GM23248 (cell line): ENCODE data around the gene PPFIA1. TPM values are rescaled to one million over a fixed set of nuclear protein-coding genes. Genes with fewer than 3 reads are reported as not detected.
A peak's percentile ranks its signal among the peaks of the same experiment; 100 is the strongest.

ENCODE experiments used
- DNase-seq: peaks from one replicate; pipeline ENCODE4 v3.0.0-alpha.2; 2015
- H2AFZ ChIP-seq: fragments of 200-600 bp; sonication (generic); 2 replicates; pipeline ENCODE4 v1.6.1; 2016; ENCODE audit warnings: antibody characterized with exemption
- H3F3A ChIP-seq: fragments of 200-600 bp; sonication (generic); 2 replicates; pipeline ENCODE4 v1.6.1; 2016; ENCODE audit warnings: mild to moderate bottlenecking, antibody characterized with exemption, mixed run types; ENCODE audit not compliant: insufficient read depth
- H3K27ac ChIP-seq: fragments of 200-600 bp; sonication (generic); 2 replicates; pipeline ENCODE4 v1.5.1; 2016; ENCODE audit warnings: mild to moderate bottlenecking
- H3K27me3 ChIP-seq: fragments of 200-600 bp; sonication (generic); replicated peaks from 2 replicates; pipeline ENCODE4 v1.6.1; 2016; ENCODE audit warnings: mild to moderate bottlenecking; ENCODE audit not compliant: insufficient read depth
- H3K36me3 ChIP-seq: fragments of 200-600 bp; sonication (generic); 2 replicates; pipeline ENCODE4 v1.6.1; 2016; ENCODE audit warnings: low read depth, mild to moderate bottlenecking
- H3K4me1 ChIP-seq: fragments of 200-600 bp; sonication (generic); 2 replicates; pipeline ENCODE4 v1.6.1; 2016; ENCODE audit warnings: mild to moderate bottlenecking; ENCODE audit not compliant: insufficient read depth
- H3K4me2 ChIP-seq: fragments of 200-600 bp; sonication (generic); one replicate; pipeline ENCODE4 v1.6.1; 2016; ENCODE audit warnings: mild to moderate bottlenecking; ENCODE audit not compliant: unreplicated experiment
- H3K4me3 ChIP-seq: fragments of 200-600 bp; sonication (generic); 2 replicates; pipeline ENCODE4 v1.5.1; 2016; ENCODE audit warnings: mild to moderate bottlenecking
- H3K79me2 ChIP-seq: fragments of 200-600 bp; sonication (generic); 2 replicates; pipeline ENCODE4 v1.6.1; 2016; ENCODE audit warnings: mild to moderate bottlenecking; ENCODE audit not compliant: insufficient read depth
- H3K9ac ChIP-seq: fragments of 200-600 bp; sonication (generic); 2 replicates; pipeline ENCODE4 v1.6.1; 2016; ENCODE audit warnings: mild to moderate bottlenecking
- H3K9me2 ChIP-seq: fragments of 200-600 bp; sonication (generic); 2 replicates; pipeline ENCODE4 v1.6.1; 2016; ENCODE audit warnings: mixed run types, mild to moderate bottlenecking, moderate library complexity; ENCODE audit not compliant: insufficient read depth
- H3K9me3 ChIP-seq: fragments of 200-600 bp; sonication (generic); one replicate; pipeline ENCODE4 v1.6.1; 2017; ENCODE audit warnings: low read depth
- H4K20me1 ChIP-seq: fragments of 200-600 bp; sonication (generic); 2 replicates; pipeline ENCODE4 v1.6.0; 2016; ENCODE audit not compliant: insufficient read depth
- EZH2 ChIP-seq: fragments of 200-600 bp; sonication (generic); IDR thresholded peaks from 2 replicates; pipeline ENCODE4 v1.6.1; 2018; ENCODE audit warnings: antibody characterized with exemption, mild to moderate bottlenecking; ENCODE audit not compliant: insufficient read depth, poor library complexity, severe bottlenecking
- EZH2phosphoT487 ChIP-seq: fragments of 200-600 bp; sonication (generic); IDR thresholded peaks from 2 replicates; pipeline ENCODE4 v1.6.1; 2018; ENCODE audit warnings: antibody characterized with exemption, moderate library complexity, mild to moderate bottlenecking, low read depth; ENCODE audit not compliant: insufficient read depth
- WGBS, 2 experiments: methylation state at CpG; one replicate each; pipeline ENCODE4 v1.1.6; 2015 to 2017; ENCODE audit warnings: low lambda C conversion rate in 2 of 2, low coverage in 1 of 2; ENCODE audit errors: missing lambda C conversion rate in 2 of 2; 5-methylcytosine and 5-hydroxymethylcytosine counted together
- in situ Hi-C: fragments of 300-500 bp; cut with MboI; formaldehyde crosslinking; loops from 2 replicates; pipeline ENCODE4 v1.15.0; 2020
- polyA plus RNA-seq: library from polyadenylated mRNA; unstranded; fragments of >200 nt; fragmentation: Nextera tagmentation; extraction: Ambion mirVana; gene quantifications from 2 replicates; pipeline ENCODE4 v1.2.1, GENCODE V29; 2016
- total RNA-seq: library from RNA; depleted of rRNA; stranded (reverse); fragments of >200 nt; shearing (Covaris generic); gene quantifications from 2 replicates; pipeline ENCODE4 v1.2.3, GENCODE V29; 2014

PPFIA1 gene
- total and polyA plus RNA-seq, 2 experiments from 2014 or later = 22.8 to 36.9 TPM

DNA sequence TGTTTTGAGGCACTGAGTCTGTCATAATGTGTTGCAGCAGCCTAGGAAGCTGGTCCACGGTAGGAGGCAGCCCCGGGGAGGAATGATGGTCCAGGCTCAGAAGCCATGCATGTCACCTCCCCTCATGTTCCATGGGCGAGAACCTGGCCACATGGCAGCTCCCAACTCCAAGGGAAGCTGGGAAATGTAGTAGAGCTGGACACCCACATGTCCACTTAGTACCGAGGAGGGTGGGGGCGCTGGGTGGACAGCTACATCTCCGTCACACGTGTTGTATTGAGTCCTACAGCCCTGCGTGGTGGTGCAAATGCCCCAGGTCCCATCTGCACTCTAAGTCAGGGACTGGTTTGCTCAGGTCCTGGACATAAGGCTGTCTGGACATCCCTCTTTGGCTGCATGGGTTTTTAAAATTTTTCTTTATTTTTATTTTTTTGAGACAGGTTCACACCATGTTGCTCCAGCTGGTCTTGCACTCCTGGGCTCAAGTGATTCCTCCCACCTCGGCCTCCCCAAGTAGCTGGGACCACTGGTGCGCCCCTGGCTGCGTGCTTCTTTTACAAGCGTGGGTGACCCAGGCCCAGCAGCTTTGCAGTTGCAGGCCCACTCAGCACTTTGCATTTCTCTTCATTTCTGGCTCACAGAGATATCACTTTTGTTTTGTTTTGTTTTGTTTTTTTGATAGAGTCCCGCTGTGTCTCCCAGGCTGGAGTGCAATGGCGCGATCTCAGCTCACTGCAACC, 123.9 kb downstream of the PPFIA1 start:
- in situ Hi-C loops = no loop called here
- H3K79me2 ChIP-seq = peaks cover 64% of the 10 kb centered on the region

DNA sequence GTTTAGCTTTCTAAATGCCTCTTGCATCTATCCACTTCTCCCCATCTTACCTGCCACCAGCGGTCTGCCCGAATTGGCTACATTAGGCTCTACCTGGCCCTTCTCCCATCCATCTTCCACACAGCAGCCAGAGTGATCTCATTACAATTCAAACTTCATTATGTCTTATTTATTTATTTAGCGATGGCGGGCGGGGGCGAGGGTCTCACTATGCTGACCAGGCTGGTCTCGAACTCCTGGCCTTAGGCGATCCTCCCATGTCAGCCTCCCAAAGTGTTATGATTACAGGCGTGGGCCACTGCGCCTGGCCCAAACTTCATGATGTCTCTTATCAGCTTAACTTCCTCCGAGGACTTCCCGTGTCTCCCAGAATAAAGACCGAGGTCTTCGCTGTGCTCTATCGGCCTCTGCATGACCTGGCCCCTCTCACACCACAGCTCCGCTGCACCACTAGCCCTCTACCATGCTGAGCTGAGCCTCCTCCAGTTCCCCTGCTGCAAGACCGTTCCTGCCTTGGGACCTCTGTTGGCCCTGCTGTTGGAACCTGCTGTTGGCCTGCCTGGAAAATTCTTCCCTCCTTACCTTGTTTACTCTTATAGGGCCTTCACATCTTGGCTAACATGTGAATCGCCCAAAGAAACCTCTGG, 127.0 kb downstream of the PPFIA1 start:
- Histone ChIP-seq H3K27me3 (no peaks in the 10 kb centered on the region), H3K4me2 (peak overlapping the region; percentile 99), H3K9me3 (no peaks in the 10 kb centered on the region), H3K9ac (peak overlapping the region; percentile 99), H3F3A (peaks cover 16% of the 10 kb centered on the region), H2AFZ (peak overlapping the region; percentile 94), H3K9me2 (no peaks in the 10 kb centered on the region), H3K36me3 (no peaks in the 10 kb centered on the region), H4K20me1 (peaks cover 11% of the 10 kb centered on the region; the same call in 1 of the 2 replicates), H3K27ac (peak overlapping the region; percentile 96), H3K79me2 (peaks cover 88% of the 10 kb centered on the region), H3K4me3 (peak overlapping the region; percentile 88), H3K4me1 (peaks cover 20% of the 10 kb centered on the region)
- in situ Hi-C loops = no loop called here
- no peak for DNase-seq
- WGBS, 2 experiments = 55 to 62% methylated on average over 18 of the region's 18 CpGs
- TF ChIP-seq EZH2phosphoT487 (no peak), EZH2 (no peak)

More for the DNA sequence above, 123.9 kb downstream of the PPFIA1 start:
- Histone ChIP-seq H3F3A (0 out of 2 replicates have a peak, but pooled peaks cover 4% of the 10 kb centered on the region), H3K36me3 (no peaks in the 10 kb centered on the region), H3K9ac (no peak overlapping the region), H3K4me3 (no peak overlapping the region), H3K27ac (no peak overlapping the region), H3K4me1 (peaks cover 8% of the 10 kb centered on the region; the same call in 1 of the 2 replicates), H3K9me3 (no peaks in the 10 kb centered on the region), H4K20me1 (no peaks in the 10 kb centered on the region), H2AFZ (no peak overlapping the region), H3K9me2 (no peaks in the 10 kb centered on the region), H3K4me2 (no peak overlapping the region), H3K27me3 (no peaks in the 10 kb centered on the region)
- DNase-seq = no peak
- TF ChIP-seq EZH2phosphoT487 (no peak), EZH2 (no peak)
- WGBS, 2 experiments = 95 to 96% methylated on average over 15 of the region's 15 CpGs

- peaks cover 11% of the 10 kb centered on the region; the same call in 1 of the 2 replicates for H4K20me1 ChIP-seq
- 0 to 2% methylated on average over 52 to 82 of the region's 93 CpGs for WGBS, 2 experiments
- H3K9ac ChIP-seq = peak within 1 kb of the TSS; percentile 99
- H3K36me3 ChIP-seq = no peaks in the 10 kb centered on the region
- peak within 1 kb of the TSS; percentile 88 for H3K4me3 ChIP-seq
- peak within 1 kb of the TSS; percentile 96 for H3K27ac ChIP-seq
- H3K9me2 ChIP-seq = no peaks in the 10 kb centered on the region
- H3K9me3 ChIP-seq = no peaks in the 10 kb centered on the region
- TF ChIP-seq EZH2phosphoT487 = no peak
- TF ChIP-seq EZH2 = no peak
- no peaks in the 10 kb centered on the region for H3K27me3 ChIP-seq
- H3K4me1 ChIP-seq = peaks cover 24% of the 10 kb centered on the region
- peaks cover 88% of the 10 kb centered on the region for H3K79me2 ChIP-seq
- peak within 1 kb of the TSS; percentile 99 for H3K4me2 ChIP-seq
- peak; percentile 90 for DNase-seq
- peaks cover 16% of the 10 kb centered on the region for H3F3A ChIP-seq
- H2AFZ ChIP-seq = peak within 1 kb of the TSS; percentile 94
- in situ Hi-C loops = no loop called here
Observed at GRCh38 chr11:70397983-70398833, 127.7 kb downstream of the PPFIA1 start, which contains the start of gene CTTN. CTTN (plus strand) TSS chr11:70398529; CDS start chr11:70407298, 8,769 bp downstream.
